Upper lobe of right lung (tissue), 1 donor: ENCODE measurements around the gene ERVK3-1. TPM values are rescaled to one million over a fixed set of nuclear protein-coding genes. Genes with fewer than 3 reads are reported as not detected.

Experiments used
- ATAC-seq: fragments of 200-7000 bp; cut with Tn5 transposase; one replicate; pipeline ENCODE4 v1.9.1; 2020; ENCODE audit warnings: mild to moderate bottlenecking, moderate library complexity
- DNase-seq: peaks from one replicate; pipeline ENCODE4 v3.0.0-alpha.2; 2020
- H3K27ac ChIP-seq: fragments of 200-600 bp; one replicate; pipeline ENCODE4 v1.8.0; 2022
- H3K27me3 ChIP-seq: fragments of 200-600 bp; one replicate; pipeline ENCODE4 v1.8.0; 2022; ENCODE audit warnings: mild to moderate bottlenecking
- H3K36me3 ChIP-seq: fragments of 200-600 bp; one replicate; pipeline ENCODE4 v1.8.0; 2022
- H3K4me1 ChIP-seq: fragments of 200-600 bp; one replicate; pipeline ENCODE4 v1.8.0; 2022
- H3K4me3 ChIP-seq: fragments of 200-600 bp; one replicate; pipeline ENCODE4 v1.8.0; 2022; ENCODE audit warnings: mild to moderate bottlenecking
- H3K9me3 ChIP-seq: fragments of 200-600 bp; one replicate; pipeline ENCODE4 v1.8.0; 2022
- CTCF ChIP-seq: fragments of 200-600 bp; IDR thresholded peaks from one replicate; pipeline ENCODE4 v1.8.0; 2022; ENCODE audit warnings: antibody characterized with exemption
- intact Hi-C: fragments of 100-400 bp; cut with DNase I; formaldehyde crosslinking; loops from one replicate; pipeline ENCODE4 v1.11.0; 2022
- total RNA-seq: library from RNA; stranded (reverse); fragmentation: NEBNext Ultra II Directional; extraction: Animal tissue kit (Norgen Biotek cat#: 25700); gene quantifications from one replicate; pipeline ENCODE4 v1.2.1, GENCODE V29; 2021
- donor health status: DM: no; HTN: yes; CAD: no; lungs with severe emphysema.

The ERVK3-1 gene
- total RNA-seq, 1 donor from 2014 or later = 34.8 TPM

- H3K4me1 ChIP-seq = no peaks in the 10 kb centered on the region
- ATAC-seq = no peak
- H3K9me3 ChIP-seq = no peaks in the 10 kb centered on the region
- intact Hi-C loops = no loop called here
- no peak overlapping the region for H3K4me3 ChIP-seq
- DNase-seq = no peak
- TF ChIP-seq CTCF = no peak
- H3K27me3 ChIP-seq = no peaks in the 10 kb centered on the region
- H3K36me3 ChIP-seq = peaks cover 14% of the 10 kb centered on the region
- no peak overlapping the region for H3K27ac ChIP-seq
Observed at GRCh38 chr19:58335630-58336029, 30.5 kb downstream of the ERVK3-1 start.

DNA sequence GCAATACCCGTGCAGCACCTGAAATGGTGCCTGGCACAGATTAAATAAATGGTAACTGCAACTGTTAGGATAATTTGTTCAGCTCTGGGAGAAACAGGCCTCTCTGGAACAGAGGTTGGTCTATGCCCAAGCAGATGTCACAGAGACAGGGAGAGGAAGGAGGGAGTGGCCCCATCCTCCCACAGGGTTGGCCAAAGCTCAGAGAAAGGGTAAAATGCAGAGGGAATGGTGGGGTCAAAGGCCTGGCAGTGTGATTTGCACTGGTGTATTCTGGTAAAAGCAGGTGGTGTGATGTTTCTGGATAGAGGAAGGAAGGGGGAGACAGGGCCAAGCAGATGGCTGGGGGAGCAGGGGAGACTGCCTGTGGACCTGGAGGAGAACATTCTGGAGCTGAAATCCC is 31.0 kb downstream of the ERVK3-1 start:
- no peaks in the 10 kb centered on the region for H3K4me1 ChIP-seq
- no peaks in the 10 kb centered on the region for H3K9me3 ChIP-seq
- ATAC-seq (no peak), DNase-seq (no peak)
- intact Hi-C loops = no loop called here
- no peak overlapping the region for H3K4me3 ChIP-seq
- peaks cover 14% of the 10 kb centered on the region for H3K36me3 ChIP-seq
- no peak for TF ChIP-seq CTCF
- H3K27me3 ChIP-seq = no peaks in the 10 kb centered on the region
- H3K27ac ChIP-seq = no peak overlapping the region

- intact Hi-C loops = no loop called here
- H3K4me3 ChIP-seq = no peak overlapping the region
- H3K27ac ChIP-seq = no peak overlapping the region
- DNase-seq (no peak), ATAC-seq (no peak)
- no peak for TF ChIP-seq CTCF
- no peaks in the 10 kb centered on the region for H3K27me3 ChIP-seq
- peaks cover 14% of the 10 kb centered on the region for H3K36me3 ChIP-seq
- no peaks in the 10 kb centered on the region for H3K4me1 ChIP-seq
- no peaks in the 10 kb centered on the region for H3K9me3 ChIP-seq
Observed at GRCh38 chr19:58336820-58337219, 31.6 kb downstream of the ERVK3-1 start.

DNA sequence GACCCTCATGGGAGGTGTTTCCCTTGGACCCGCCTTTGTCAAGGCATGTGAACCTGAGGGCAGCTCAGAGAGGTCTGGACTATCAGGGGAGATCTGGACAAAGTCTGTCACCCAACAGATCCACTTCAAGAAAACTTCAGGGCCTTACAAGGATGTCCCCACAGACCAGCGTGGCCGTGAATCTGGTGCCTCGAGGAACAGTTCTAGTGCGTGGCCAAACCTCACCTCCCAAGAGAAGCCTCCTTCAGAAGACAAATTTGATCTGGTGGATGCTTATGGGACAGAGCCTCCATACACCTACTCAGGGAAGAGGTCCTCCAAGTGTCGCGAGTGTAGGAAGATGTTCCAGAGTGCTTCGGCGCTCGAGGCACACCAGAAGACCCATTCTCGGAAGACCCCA is 33.2 kb downstream of the ERVK3-1 start:
- Histone ChIP-seq H3K36me3 (peaks cover 14% of the 10 kb centered on the region), H3K4me3 (no peak overlapping the region), H3K4me1 (no peaks in the 10 kb centered on the region), H3K9me3 (no peaks in the 10 kb centered on the region), H3K27me3 (no peaks in the 10 kb centered on the region), H3K27ac (no peak overlapping the region)
- intact Hi-C loops = no loop called here
- ATAC-seq (no peak), DNase-seq (no peak)
- no peak for TF ChIP-seq CTCF

DNA sequence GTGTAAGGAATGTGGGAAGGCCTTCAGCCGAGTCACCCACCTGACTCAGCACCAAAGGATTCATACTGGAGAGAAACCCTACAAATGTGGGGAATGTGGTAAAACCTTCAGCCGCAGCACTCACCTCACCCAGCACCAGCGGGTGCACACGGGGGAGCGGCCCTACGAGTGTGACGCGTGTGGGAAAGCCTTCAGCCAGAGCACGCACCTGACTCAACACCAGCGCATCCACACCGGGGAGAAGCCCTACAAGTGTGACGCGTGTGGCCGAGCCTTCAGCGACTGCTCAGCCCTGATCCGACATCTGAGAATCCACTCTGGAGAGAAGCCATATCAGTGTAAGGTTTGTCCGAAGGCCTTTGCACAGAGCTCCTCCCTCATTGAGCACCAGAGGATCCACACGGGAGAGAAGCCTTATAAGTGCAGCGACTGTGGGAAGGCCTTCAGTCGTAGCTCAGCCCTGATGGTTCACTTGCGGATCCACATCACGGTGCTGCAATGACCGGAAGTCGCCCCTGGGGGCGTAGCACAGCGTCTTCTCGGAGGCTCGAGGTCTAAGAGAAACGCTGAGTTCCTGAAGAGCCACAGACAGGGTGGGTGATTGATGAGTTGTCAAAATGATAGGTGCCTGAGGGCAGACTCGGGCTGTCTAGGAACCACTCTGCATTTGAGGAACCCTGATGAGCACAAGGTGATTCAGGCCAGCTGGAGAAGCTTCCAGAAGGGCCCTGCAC is 33.8 kb downstream of the ERVK3-1 start:
- intact Hi-C loops = no loop called here
- peaks cover 14% of the 10 kb centered on the region for H3K36me3 ChIP-seq
- H3K27ac ChIP-seq = no peak overlapping the region
- H3K4me3 ChIP-seq = no peak overlapping the region
- no peak for ATAC-seq
- H3K27me3 ChIP-seq = no peaks in the 10 kb centered on the region
- no peak for TF ChIP-seq CTCF
- no peak for DNase-seq
- H3K4me1 ChIP-seq = no peaks in the 10 kb centered on the region
- no peaks in the 10 kb centered on the region for H3K9me3 ChIP-seq

DNA sequence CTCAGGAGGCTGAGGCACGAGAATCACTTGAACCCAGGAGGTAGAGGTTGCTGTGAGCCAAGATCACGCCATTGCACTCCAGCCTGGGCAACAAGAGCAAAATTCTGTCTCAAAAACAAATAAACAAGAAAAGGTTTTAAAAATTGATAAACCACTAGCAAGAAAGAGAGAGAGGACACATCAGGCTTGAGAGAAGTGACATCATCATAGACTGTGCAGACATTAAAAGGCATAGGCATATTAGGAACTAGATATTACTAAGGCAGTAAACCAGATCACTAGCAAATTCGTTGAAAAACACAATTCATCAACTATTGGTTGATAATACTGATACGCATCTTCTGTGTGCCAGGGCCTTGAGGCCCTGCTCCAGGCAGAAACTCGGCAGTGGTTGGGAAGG is 40.4 kb downstream of the ERVK3-1 start:
- Histone ChIP-seq H3K4me1 (peaks cover 5% of the 10 kb centered on the region), H3K4me3 (no peak overlapping the region), H3K27ac (no peak overlapping the region), H3K36me3 (no peaks in the 10 kb centered on the region), H3K27me3 (peaks cover 5% of the 10 kb centered on the region), H3K9me3 (no peaks in the 10 kb centered on the region)
- intact Hi-C loops = no loop called here
- no peak for TF ChIP-seq CTCF
- no peak for DNase-seq
- ATAC-seq = no peak
